ENCODE measurements around the gene APOA5.
"Not testable (repeated sequence)": the region's sequence is repeated elsewhere in the genome, so short reads cannot be mapped to it uniquely, and the experiment has no call there.

The APOA5 gene

GRCh38 chr11:116772443-116773202, 19.1 kb downstream of the APOA5 start, which contains the start of gene BUD13:
Gene BUD13, minus strand, starts transcription at chr11:116772987. Its CDS starts 23 bp downstream, at chr11:116772964.
- DNase-seq: peak; percentile 86

- no peak for DNase-seq
Measured at GRCh38 chr11:116771935-116772334, 19.7 kb downstream of the APOA5 start.

- DNase-seq: no peak
Measured at GRCh38 chr11:116762132-116762531, 29.5 kb downstream of the APOA5 start.

GRCh38 chr11:116756044-116756443, 35.6 kb downstream of the APOA5 start:
- not testable (repeated sequence) for DNase-seq

- no peak for DNase-seq
Measured at GRCh38 chr11:116750070-116750718, 41.5 kb downstream of the APOA5 start.

- no peak for DNase-seq
Measured at GRCh38 chr11:116742104-116742503, 49.6 kb downstream of the APOA5 start.

- peak; percentile 29 for DNase-seq
Measured at GRCh38 chr11:116740741-116741140, 50.9 kb downstream of the APOA5 start.

Measured in COR-L47 (cell line).